ENCODE measurements around the gene SEMA5A. TPM values are rescaled to one million over a fixed set of nuclear protein-coding genes. Genes with fewer than 3 reads are reported as not detected.

Gene SEMA5A
- polyA plus RNA-seq, 1 of the 3 experiments (the other 2 are of a cell fraction) = 0.58 TPM

GRCh38 chr5:9483779-9484178, 62.1 kb downstream of the SEMA5A start (continued):
- no peak for TF ChIP-seq POLR2AphosphoS5 (IDR thresholded peaks at IDR 0.05; ENCODE audit: low read depth, low read length)
- TF ChIP-seq, protein P1, sequence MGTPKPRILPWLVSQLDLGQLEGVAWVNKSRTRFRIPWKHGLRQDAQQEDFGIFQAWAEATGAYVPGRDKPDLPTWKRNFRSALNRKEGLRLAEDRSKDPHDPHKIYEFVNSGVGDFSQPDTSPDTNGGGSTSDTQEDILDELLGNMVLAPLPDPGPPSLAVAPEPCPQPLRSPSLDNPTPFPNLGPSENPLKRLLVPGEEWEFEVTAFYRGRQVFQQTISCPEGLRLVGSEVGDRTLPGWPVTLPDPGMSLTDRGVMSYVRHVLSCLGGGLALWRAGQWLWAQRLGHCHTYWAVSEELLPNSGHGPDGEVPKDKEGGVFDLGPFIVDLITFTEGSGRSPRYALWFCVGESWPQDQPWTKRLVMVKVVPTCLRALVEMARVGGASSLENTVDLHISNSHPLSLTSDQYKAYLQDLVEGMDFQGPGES (IDR thresholded peaks at IDR 0.05; ENCODE audit: low read depth, low read length) = no peak
- TF ChIP-seq FOXM1 (IDR thresholded peaks at IDR 0.05; ENCODE audit: low read depth) = no peak

GRCh38 chr5:9483243-9483642, 62.6 kb downstream of the SEMA5A start:
- Histone ChIP-seq H3K4me3 (ENCODE audit: low read depth in 2 of 2, low read length in 1 of 2) (no peak overlapping the region), H3K9ac (no peak overlapping the region), H3K9me2 (no peaks in the 10 kb centered on the region), H3K36me3 (replicated peaks in 1 of 2; ENCODE audit: control insufficient read depth in 1 of 2, insufficient read depth in 2 of 2, low read length in 1 of 2) (no peaks in the 10 kb centered on the region), H3K9me3 (no peaks in the 10 kb centered on the region), H3K4me1 (ENCODE audit: control insufficient read depth in 1 of 2, insufficient read depth in 2 of 2, low read depth in 1 of 2, low read length in 1 of 2) (no peaks in the 10 kb centered on the region; a peak in 2 of 4 replicates), H2AFZ (ENCODE audit: low read depth) (no peak overlapping the region), H3K27ac (ENCODE audit: low read depth in 2 of 2, low read length in 1 of 2) (peak overlapping the region in 1 of 2 experiments; percentile 30; a peak in 1 of 4 replicates), H4K20me1 (ENCODE audit: insufficient read depth) (no peaks in the 10 kb centered on the region), H3F3A (replicated peaks; ENCODE audit: insufficient read depth) (no peaks in the 10 kb centered on the region), H3K79me2 (ENCODE audit: insufficient read depth) (no peaks in the 10 kb centered on the region), H3K27me3 (ENCODE audit: insufficient read depth) (no peaks in the 10 kb centered on the region), H3K4me2 (no peak overlapping the region)
- DNase-seq = no peak
- ChIA-PET CTCF (interaction anchor here (0.8 to 1.0 kb wide), 2 partner anchors 9 to 16 kb away, joined by 3 to 4 read pairs; no protein-coding TSS in a partner anchor), POLR2A (no interaction called here)
- TF ChIP-seq USF1 (IDR thresholded peaks at IDR 0.05; ENCODE audit: borderline replicate concordance, low read depth) (no peak), EZH2phosphoT487 (IDR thresholded peaks at IDR 0.05; ENCODE audit: borderline replicate concordance, low read depth) (no peak), FOXM1 (IDR thresholded peaks at IDR 0.05; ENCODE audit: low read depth) (no peak), CHD2 (IDR thresholded peaks at IDR 0.05; ENCODE audit: low read length, partially characterized antibody) (no peak)
- 55% methylated on average over 3 of the region's 3 CpGs for WGBS (ENCODE audit: low lambda C conversion rate)

DNA sequence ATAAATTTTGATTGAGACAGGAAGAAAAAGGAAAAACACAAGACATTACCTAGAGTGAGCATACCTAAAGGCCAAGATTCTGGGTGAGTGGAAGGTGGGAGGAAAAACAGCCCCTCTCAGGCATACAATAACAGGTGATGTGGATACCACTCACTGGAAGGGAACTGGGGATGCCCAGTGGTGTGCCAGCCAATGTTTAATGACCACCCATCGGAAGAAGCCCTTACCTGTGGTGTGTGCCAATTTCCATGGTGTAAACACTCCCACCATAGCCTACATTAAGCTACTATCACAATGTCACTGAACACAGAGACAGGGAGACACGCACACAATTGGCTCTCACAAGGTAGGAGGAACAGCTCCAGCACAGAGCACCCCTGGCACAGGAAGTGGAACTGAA, 63.5 kb downstream of the SEMA5A start:
- no peaks in the 10 kb centered on the region for H3F3A ChIP-seq (replicated peaks; ENCODE audit: insufficient read depth)
- peaks cover 5% of the 10 kb centered on the region; the same call in 1 of the 2 replicates for H3K9me3 ChIP-seq
- H3K9ac ChIP-seq = no peak overlapping the region
- H4K20me1 ChIP-seq (ENCODE audit: insufficient read depth) = no peaks in the 10 kb centered on the region
- H3K27me3 ChIP-seq (ENCODE audit: insufficient read depth) = no peaks in the 10 kb centered on the region
- H3K9me2 ChIP-seq = no peaks in the 10 kb centered on the region
- 41% methylated on average over 2 of the region's 2 CpGs for WGBS (ENCODE audit: low lambda C conversion rate)
- no peak overlapping the region for H3K4me2 ChIP-seq
- no peak for DNase-seq
- H2AFZ ChIP-seq (ENCODE audit: low read depth) = no peak overlapping the region
- H3K4me3 ChIP-seq (ENCODE audit: low read depth in 2 of 2, low read length in 1 of 2) = no peak overlapping the region
- H3K79me2 ChIP-seq (ENCODE audit: insufficient read depth) = no peaks in the 10 kb centered on the region
- H3K4me1 ChIP-seq (ENCODE audit: control insufficient read depth in 1 of 2, insufficient read depth in 2 of 2, low read depth in 1 of 2, low read length in 1 of 2) = no peaks in the 10 kb centered on the region; a peak in 2 of 4 replicates
- no peak for TF ChIP-seq POLR2AphosphoS5 (IDR thresholded peaks at IDR 0.05; ENCODE audit: low read depth, low read length)
- no peak for TF ChIP-seq CTCF (IDR thresholded peaks at IDR 0.05)
- TF ChIP-seq GATA2 (CRISPR knock-in tag; IDR thresholded peaks at IDR 0.05) = no peak
- TF ChIP-seq RXRA (IDR thresholded peaks at IDR 0.05; ENCODE audit: borderline replicate concordance, low read depth) = no peak
- no peak for TF ChIP-seq FOXM1 (IDR thresholded peaks at IDR 0.05; ENCODE audit: low read depth)
- TF ChIP-seq ZBTB33 (IDR thresholded peaks at IDR 0.05; ENCODE audit: borderline replicate concordance, low read depth) = no peak
- TF ChIP-seq TAF1 (IDR thresholded peaks at IDR 0.05; ENCODE audit: borderline replicate concordance, low read depth, low read length) = no peak
- no peak for TF ChIP-seq SIN3A (IDR thresholded peaks at IDR 0.05; ENCODE audit: borderline replicate concordance, low read depth, low read length)
- no peak for TF ChIP-seq YY1 (IDR thresholded peaks at IDR 0.05; ENCODE audit: low read depth)
- no peak for TF ChIP-seq MEF2A (IDR thresholded peaks at IDR 0.05; ENCODE audit: borderline replicate concordance, low read depth)
- no peak for TF ChIP-seq EP300 (IDR thresholded peaks at IDR 0.05; ENCODE audit: borderline replicate concordance in 1 of 2, low read depth in 1 of 2, low read length in 1 of 2)
- no peak for TF ChIP-seq GABPA (IDR thresholded peaks at IDR 0.05; ENCODE audit: low read depth)
- no peak for TF ChIP-seq SMC3 (IDR thresholded peaks at IDR 0.05; ENCODE audit: low read depth, low read length)
- TF ChIP-seq NFIC (IDR thresholded peaks at IDR 0.05; ENCODE audit: borderline replicate concordance) = no peak
- no peak overlapping the region for H3K27ac ChIP-seq (ENCODE audit: low read depth in 2 of 2, low read length in 1 of 2)
- no peaks in the 10 kb centered on the region for H3K36me3 ChIP-seq (replicated peaks in 1 of 2; ENCODE audit: control insufficient read depth in 1 of 2, insufficient read depth in 2 of 2, low read length in 1 of 2)
- ChIA-PET POLR2A (no interaction called here), CTCF (interaction anchor here (0.6 to 1.0 kb wide), 3 partner anchors 8 to 376 kb away, joined by 3 to 4 read pairs (median 3); no protein-coding TSS in a partner anchor)
